Measurements from ENCODE around the gene PXT1.
"Not testable (repeated sequence)": the region's sequence is repeated elsewhere in the genome, so short reads cannot be mapped to it uniquely, and the experiment has no call there.

Gene PXT1

GRCh38 chr6:36443471-36444428 is 1.1 kb upstream of the PXT1 start:
- DNase-seq, result peak; percentile 44

GRCh38 chr6:36442103-36442670 is 467 bp downstream of the PXT1 start:
- DNase-seq, result no peak

- DNase-seq, result peak; percentile 64
Observed at GRCh38 chr6:36441307-36441894, 1.3 kb downstream of the PXT1 start.

DNA sequence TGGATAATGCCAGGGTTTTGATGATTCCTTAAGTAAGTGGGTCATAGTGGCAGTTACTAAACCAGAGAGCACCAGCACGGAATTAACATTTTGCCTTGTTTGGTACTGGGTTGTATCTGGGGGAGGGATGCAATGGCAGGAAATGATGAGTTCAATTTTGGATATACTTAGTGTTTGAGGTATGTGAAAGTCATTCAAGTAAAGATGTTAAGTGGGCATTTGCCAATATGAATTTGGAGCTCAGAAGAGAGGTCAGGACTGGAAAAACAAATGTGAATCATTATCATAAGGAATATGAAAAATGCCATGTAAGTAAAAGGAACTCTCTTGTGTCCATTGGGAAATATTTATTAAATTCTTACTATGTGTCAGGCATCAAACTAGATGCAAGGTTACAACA is 6.2 kb downstream of the PXT1 start:
- no peak for DNase-seq

DNA sequence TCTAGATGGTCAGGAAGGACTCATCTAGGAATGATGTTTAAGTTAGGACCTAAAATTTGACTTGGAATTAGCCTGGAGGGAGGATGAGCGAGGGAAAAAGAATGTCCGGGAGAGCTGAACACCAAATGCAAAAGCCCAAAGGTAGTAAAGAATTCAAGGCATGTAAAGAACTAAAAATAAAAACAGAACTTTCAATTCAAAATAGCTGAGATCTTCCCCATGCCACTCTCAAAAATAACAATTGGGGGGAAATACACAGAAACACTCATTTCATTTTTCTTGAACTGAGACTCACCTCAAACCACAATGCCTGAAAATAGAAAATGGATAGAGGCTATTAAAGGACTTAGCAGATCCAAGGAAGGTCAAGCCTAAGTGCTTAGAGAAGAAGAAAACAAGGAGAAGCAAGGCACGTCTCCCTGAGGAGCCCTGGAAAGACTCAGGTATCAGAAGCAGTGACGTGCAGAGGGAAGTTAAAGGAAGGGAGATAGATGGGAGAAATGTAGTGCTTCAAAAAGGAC is 10.4 kb downstream of the PXT1 start:
- no peak for DNase-seq

GRCh38 chr6:36431197-36431596 is 11.5 kb downstream of the PXT1 start:
- no peak for DNase-seq

GRCh38 chr6:36430351-36430750 is 12.3 kb downstream of the PXT1 start:
- no peak for DNase-seq

GRCh38 chr6:36428911-36429310 is 13.7 kb downstream of the PXT1 start:
- no peak for DNase-seq

- no peak for DNase-seq
Observed at GRCh38 chr6:36426622-36427021, 16.0 kb downstream of the PXT1 start.

- peak; percentile 98 for DNase-seq
Observed at GRCh38 chr6:36423101-36423824, 19.4 kb downstream of the PXT1 start.

GRCh38 chr6:36422714-36423100 is 19.9 kb downstream of the PXT1 start:
- no peak for DNase-seq

GRCh38 chr6:36419310-36419709 is 23.3 kb downstream of the PXT1 start:
- DNase-seq, result no peak

- DNase-seq, result no peak
Observed at GRCh38 chr6:36418558-36418957, 24.1 kb downstream of the PXT1 start.

GRCh38 chr6:36414481-36414880 is 28.2 kb downstream of the PXT1 start:
- no peak for DNase-seq

GRCh38 chr6:36413489-36414480 is 28.9 kb downstream of the PXT1 start:
- DNase-seq, result no peak

DNA sequence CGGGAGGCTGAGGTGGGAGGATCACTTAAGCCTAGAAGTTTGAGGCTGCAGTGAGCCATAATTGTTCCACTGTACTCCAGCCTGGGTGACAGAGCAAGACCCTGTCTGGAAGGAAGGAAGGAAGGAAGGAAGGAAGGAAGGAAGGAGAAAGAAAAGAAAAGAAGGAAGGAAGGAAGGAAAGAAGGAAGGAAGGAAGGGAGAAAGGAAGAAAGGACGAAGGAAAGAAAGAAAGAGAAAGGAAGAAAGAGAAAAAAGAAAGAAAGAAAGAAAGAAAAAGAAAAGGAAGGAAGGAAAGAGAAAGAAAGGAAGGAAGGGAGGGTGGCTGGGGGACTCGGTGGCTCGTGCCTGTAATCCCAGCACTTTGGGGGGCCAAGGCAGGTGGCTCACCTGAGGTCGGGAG is 32.9 kb downstream of the PXT1 start:
- not testable (repeated sequence) for DNase-seq

GRCh38 chr6:36404164-36404563 is 38.5 kb downstream of the PXT1 start:
- DNase-seq, result no peak

DNA sequence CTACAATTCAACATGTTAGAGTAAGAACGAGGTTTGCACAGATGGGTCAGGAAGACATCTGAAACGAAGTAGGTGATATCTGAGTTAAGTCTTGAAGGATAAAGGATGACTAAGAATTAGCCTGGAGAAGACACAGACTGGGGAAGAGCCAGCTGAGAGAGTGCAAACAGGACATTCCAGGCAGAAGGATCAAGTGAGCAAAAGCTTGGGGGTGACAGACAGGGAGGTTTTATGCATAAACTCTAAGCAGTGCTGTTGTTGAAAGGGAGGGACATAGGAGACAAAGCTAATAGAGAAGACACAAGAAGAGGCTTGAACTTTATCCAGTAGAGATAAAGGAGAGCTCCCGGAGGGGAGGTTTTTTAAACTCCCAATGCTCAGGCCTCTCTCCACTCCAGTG is 40.2 kb downstream of the PXT1 start:
- DNase-seq, result no peak

DNA sequence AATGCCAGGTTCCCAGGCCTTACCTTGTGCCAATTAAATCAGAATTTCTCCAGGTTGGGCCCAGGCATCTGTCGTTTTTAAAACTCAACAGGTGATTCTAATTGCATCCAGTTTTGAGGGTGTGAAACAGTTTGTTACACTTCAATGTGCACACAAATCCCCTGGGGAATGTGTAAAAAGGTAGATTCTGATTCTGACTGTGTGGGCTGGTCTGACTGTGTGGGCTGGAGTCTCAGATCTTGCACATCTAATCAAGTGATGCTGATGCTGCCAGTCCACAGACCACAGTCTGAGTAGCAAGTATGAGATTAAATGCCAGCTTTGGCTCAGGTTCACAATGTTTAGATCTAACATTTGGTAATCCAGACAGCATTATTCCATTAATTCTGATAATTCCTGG is 42.7 kb downstream of the PXT1 start:
- no peak for DNase-seq

DNA sequence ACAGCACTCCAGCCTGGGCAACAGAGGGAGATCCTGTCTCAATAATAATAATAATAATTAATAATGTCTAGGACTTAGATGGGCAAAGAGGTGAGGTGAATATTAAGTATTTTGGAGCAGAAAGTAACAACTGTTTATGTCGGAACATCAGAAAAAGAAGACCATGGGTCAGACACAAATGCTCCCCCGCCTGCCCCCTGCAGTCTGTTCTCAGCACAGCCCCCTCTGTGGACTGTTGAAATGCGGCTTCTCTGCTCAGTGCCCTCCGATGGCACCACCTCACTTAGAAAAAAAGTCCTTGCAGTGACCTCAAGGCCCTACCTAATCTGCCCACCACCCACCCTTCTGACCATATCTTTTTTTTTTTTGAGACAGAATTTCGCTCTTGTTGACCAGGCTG is 50.0 kb downstream of the PXT1 start:
- DNase-seq, result no peak

- no peak for DNase-seq
Observed at GRCh38 chr6:36389353-36389752, 53.3 kb downstream of the PXT1 start.
